Measurements from ENCODE around the gene THRA.

The THRA gene

DNA sequence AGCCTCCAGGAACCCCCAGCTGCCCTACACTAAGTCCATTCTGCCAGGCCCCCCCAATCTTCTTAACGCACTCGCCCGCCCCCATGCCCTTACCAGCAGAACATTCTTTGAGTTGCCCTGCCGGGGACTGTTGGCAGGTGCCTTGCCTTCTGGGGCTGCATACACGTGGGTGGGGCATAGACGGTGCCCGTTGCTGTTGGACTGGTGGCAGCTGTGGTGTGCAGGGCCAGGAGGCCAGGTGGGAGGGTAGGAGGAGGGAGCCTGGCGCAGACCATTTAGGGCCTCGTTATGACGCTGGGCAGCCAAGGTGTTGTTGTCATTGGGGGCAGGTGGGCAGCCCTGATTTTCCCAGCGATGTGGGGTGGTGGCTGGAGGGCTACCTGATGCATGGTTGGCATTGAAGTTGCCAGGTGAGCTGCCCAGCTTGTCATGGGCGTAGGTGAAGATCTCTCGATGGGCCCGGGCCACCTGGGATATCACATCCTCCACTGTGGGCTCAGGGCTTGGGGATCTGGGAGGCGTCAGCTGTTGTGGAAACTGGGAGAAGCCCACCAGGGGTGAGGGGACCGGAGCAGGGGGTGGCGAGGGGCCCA lies 32.7 kb downstream of the THRA start:
- peaks cover 49% of the 10 kb centered on the region for H3K4me1 ChIP-seq (ENCODE audit: control insufficient read depth, insufficient read depth, low read length)
- no peaks in the 10 kb centered on the region for H3K27me3 ChIP-seq (ENCODE audit: control insufficient read depth, insufficient read depth, low read length)
- peak overlapping the region; percentile 9 for H3K9ac ChIP-seq (ENCODE audit: low read length)
- peaks cover 34% of the 10 kb centered on the region for H3K36me3 ChIP-seq (ENCODE audit: control insufficient read depth, insufficient read depth, low read length)
- H3K4me3 ChIP-seq (ENCODE audit: low read length), result no peak overlapping the region
- H3K9me3 ChIP-seq (ENCODE audit: control insufficient read depth, low read length), result no peaks in the 10 kb centered on the region

DNA sequence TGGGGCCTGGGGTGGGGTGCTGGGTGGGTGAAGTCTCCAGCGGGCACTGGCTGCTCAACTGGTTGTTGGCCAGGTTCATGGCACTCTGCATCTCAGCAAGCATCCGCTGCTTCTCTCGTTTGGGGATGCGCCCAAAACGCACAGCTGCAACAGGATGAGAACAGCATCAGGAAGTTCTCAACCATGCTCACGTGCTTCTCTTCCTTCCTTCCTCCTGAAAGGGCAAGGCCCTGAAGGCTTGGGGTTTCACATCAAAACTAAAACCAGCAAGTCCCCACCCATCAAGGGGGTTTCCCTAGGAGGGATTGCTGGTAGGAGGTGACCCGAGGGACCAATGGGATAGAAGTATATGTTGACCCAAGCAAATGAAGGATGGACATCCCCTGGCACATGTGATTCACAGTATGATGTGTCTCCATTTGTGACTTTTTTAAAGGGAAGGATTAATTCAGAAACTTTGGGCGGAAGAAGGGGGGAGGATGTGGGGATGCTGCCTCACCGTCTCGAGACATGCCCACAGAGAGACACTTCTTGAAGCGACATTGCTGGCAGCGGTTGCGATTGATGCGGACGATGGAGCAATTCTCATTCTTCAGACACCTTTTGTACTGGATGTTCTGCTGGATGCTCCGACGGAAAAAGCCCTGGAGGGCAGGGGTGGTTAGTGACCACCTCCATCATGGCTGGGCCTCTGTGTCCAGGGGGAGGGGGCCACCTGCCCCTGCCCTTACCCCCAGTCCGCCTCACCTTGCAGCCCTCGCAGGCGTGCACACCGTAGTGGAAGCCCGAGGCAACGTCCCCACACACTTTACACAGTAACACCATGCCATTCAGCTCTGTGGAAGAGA lies 33.4 kb downstream of the THRA start:
- Histone ChIP-seq H3K4me3 (ENCODE audit: low read length) (no peak overlapping the region), H3K9ac (ENCODE audit: low read length) (peak overlapping the region; percentile 26), H3K27me3 (ENCODE audit: control insufficient read depth, insufficient read depth, low read length) (no peaks in the 10 kb centered on the region), H3K36me3 (ENCODE audit: control insufficient read depth, insufficient read depth, low read length) (peaks cover 34% of the 10 kb centered on the region), H3K4me1 (ENCODE audit: control insufficient read depth, insufficient read depth, low read length) (peaks cover 56% of the 10 kb centered on the region), H3K9me3 (ENCODE audit: control insufficient read depth, low read length) (no peaks in the 10 kb centered on the region)

DNA sequence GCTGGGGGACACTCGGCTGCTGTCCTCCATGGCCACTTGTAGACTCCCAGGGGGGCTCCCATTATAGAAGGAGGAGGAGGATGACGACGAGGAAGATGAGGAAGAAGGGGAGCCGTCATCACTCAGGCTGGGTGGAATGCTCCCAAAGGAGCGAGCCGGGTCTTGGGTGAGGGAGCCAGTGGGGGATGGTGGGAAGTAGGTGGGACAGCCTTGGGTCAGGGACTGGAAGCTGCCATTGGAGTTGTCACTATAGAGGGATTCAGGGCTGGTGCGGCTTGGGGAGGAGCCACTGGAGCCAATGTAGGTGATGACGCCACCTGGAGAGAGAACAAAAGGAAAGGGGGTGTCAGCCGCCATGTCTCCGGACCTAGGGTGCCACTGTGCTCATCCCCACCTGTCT lies 34.3 kb downstream of the THRA start:
- peaks cover 65% of the 10 kb centered on the region for H3K4me1 ChIP-seq (ENCODE audit: control insufficient read depth, insufficient read depth, low read length)
- H3K27me3 ChIP-seq (ENCODE audit: control insufficient read depth, insufficient read depth, low read length), result no peaks in the 10 kb centered on the region
- peak overlapping the region; percentile 74 for H3K9ac ChIP-seq (ENCODE audit: low read length)
- no peak overlapping the region for H3K4me3 ChIP-seq (ENCODE audit: low read length)
- H3K9me3 ChIP-seq (ENCODE audit: control insufficient read depth, low read length), result no peaks in the 10 kb centered on the region
- peaks cover 34% of the 10 kb centered on the region for H3K36me3 ChIP-seq (ENCODE audit: control insufficient read depth, insufficient read depth, low read length)

DNA sequence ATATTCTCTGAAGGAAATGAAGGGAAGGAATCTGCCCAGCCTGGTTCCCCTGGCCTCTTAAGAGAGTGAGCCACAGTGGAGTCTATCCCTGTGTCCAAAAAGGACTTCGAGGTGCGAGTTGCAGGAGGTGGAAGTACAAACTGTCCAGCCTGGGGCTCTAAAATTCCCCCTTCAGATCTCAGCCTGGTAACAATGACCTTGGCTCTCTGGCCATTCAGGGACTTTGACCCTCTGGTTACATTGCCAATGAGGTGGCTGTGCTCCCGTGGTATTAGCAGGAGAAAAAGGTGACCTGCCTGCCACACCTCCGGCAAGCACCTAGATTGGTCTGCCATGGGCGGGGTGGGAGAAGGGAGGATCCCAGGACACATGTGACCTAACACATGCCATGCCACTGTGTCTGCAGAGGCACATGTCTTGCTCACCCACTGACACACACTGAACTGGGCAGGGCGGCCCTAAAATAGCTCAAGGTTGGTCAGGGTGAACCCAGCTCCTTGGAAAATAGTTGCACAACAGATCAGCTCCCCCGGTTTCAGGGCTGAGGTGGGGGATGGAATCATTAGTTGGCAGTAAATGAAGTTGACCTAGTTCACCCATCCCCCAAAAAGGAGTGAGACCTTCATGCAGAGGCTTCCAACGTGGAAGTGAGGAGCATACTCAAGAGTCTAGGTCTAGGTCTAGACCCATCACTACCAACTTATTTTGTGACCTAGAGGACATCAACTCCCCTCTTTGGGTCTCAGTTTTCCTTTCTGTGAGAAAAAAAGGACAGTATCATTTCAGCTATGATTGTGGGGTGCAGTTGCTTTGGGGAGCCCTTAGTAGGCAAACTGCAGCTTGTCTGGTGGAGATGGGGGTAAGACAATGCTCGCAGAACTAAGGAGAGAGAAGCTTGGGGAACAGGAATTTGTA lies 35.4 kb downstream of the THRA start:
- Histone ChIP-seq H3K27me3 (ENCODE audit: control insufficient read depth, insufficient read depth, low read length) (no peaks in the 10 kb centered on the region), H3K9me3 (ENCODE audit: control insufficient read depth, low read length) (no peaks in the 10 kb centered on the region), H3K9ac (ENCODE audit: low read length) (peak overlapping the region; percentile 74), H3K4me1 (ENCODE audit: control insufficient read depth, insufficient read depth, low read length) (peaks cover 70% of the 10 kb centered on the region), H3K36me3 (ENCODE audit: control insufficient read depth, insufficient read depth, low read length) (peaks cover 34% of the 10 kb centered on the region), H3K4me3 (ENCODE audit: low read length) (peak overlapping the region; percentile 53)

DNA sequence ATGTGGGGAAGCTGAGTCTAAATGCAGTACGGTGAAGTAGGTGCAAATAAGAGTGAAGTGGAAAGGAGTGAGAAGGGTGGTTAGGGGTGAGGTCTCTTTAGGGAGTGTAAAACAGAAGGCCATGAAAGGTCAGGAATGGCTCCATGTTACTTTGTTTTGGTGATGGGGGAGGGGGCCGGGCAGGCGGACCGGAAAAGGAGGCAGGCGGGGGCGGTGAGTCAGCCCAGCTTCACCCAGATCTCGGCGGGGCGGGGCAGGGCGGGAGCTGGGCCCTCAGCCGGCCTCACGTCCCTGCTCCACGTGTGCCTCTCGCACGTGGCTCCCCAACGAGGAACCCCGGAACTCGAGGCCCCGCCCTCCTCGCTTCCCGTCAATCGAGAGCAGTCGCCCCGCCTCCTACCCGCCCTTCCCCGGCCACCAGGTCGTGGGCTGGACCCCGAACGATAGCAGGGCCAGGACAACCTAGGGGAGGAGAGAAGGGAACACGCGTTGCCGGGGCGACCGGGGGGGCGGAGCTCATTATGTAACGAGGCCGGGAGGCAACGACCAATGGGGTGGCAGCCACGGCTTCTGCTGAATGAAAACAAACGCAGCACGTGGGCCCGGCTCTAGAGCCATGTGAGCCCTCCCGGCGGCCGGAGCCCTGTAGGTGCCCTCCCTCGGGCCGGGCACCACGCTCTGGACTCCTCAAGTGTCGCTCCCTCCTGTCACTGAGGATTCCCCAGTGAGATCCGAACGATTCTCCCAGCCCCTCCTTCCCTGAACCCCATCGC lies 36.3 kb downstream of the THRA start:
- Histone ChIP-seq H3K4me1 (ENCODE audit: control insufficient read depth, insufficient read depth, low read length) (peaks cover 70% of the 10 kb centered on the region), H3K36me3 (ENCODE audit: control insufficient read depth, insufficient read depth, low read length) (peaks cover 26% of the 10 kb centered on the region), H3K27me3 (ENCODE audit: control insufficient read depth, insufficient read depth, low read length) (no peaks in the 10 kb centered on the region), H3K9me3 (ENCODE audit: control insufficient read depth, low read length) (no peaks in the 10 kb centered on the region), H3K9ac (ENCODE audit: low read length) (peak overlapping the region; percentile 82), H3K4me3 (ENCODE audit: low read length) (peak overlapping the region; percentile 96)

DNA sequence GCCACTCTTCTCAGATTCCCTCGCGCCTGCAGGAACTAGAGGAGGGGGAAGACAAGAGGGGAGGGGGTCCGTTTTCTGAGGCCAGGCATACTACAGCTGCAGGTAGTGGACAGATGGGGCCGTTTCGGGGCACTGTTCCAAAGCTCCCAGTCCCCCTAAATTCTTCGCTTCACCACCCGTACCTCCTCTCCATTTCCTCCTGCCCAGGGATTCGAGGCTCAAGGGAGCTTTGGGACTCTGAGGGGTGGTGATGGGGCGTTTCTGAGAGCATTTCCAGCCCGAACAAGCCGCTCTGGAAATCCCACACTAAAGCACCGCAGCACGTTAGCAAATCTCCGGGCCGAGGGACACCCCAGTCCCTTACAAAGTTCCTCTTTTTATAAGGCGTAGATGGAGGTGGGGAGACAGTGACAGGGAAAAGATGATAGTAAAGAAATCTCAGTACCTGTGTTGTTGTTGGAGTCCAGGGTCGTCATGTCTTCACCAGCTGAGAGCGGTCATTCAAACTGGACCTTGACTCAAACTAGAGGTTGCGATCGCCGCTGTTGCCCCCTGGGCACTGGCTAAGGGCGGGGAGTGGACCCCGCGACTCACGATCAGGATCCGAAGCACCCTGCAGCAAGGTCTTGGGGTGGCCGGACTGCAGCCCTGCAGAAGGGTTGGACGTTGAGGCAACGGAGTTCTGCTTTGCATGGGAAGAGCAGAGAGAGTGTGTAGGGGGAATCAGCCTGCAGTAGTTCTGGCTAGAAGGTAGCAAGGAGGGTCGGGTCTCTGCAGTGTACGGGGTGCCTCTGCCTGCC lies 37.1 kb downstream of the THRA start:
- H3K9me3 ChIP-seq (ENCODE audit: control insufficient read depth, low read length), result no peaks in the 10 kb centered on the region
- H3K9ac ChIP-seq (ENCODE audit: low read length), result peak overlapping the region; percentile 82
- peaks cover 74% of the 10 kb centered on the region for H3K4me1 ChIP-seq (ENCODE audit: control insufficient read depth, insufficient read depth, low read length)
- H3K4me3 ChIP-seq (ENCODE audit: low read length), result peak overlapping the region; percentile 96
- H3K27me3 ChIP-seq (ENCODE audit: control insufficient read depth, insufficient read depth, low read length), result no peaks in the 10 kb centered on the region
- peaks cover 24% of the 10 kb centered on the region for H3K36me3 ChIP-seq (ENCODE audit: control insufficient read depth, insufficient read depth, low read length)

DNA sequence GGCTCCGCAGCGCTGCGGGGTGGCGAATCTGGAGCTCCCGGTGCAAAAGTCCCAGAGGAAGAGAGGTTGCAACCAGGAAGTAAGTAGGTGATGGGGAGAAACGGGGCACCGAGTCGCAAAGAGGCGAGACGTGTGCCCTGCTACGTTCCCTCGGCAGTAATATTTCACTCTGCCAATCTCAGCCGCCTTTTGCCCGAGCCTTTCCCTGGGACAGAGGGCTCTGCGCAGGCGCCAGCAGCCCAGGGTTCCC lies 37.6 kb downstream of the THRA start, which contains the start of gene NR1D1:
Gene NR1D1, minus strand, starts transcription at position 171 of the 250 bp plus-strand sequence. CDS start 495 bp downstream, outside the sequence.
- peaks cover 78% of the 10 kb centered on the region for H3K4me1 ChIP-seq (ENCODE audit: control insufficient read depth, insufficient read depth, low read length)
- H3K27me3 ChIP-seq (ENCODE audit: control insufficient read depth, insufficient read depth, low read length), result no peaks in the 10 kb centered on the region
- peaks cover 23% of the 10 kb centered on the region for H3K36me3 ChIP-seq (ENCODE audit: control insufficient read depth, insufficient read depth, low read length)
- H3K9me3 ChIP-seq (ENCODE audit: control insufficient read depth, low read length), result no peaks in the 10 kb centered on the region
- peak within 1 kb of the TSS; percentile 82 for H3K9ac ChIP-seq (ENCODE audit: low read length)
- peak within 1 kb of the TSS; percentile 96 for H3K4me3 ChIP-seq (ENCODE audit: low read length)

DNA sequence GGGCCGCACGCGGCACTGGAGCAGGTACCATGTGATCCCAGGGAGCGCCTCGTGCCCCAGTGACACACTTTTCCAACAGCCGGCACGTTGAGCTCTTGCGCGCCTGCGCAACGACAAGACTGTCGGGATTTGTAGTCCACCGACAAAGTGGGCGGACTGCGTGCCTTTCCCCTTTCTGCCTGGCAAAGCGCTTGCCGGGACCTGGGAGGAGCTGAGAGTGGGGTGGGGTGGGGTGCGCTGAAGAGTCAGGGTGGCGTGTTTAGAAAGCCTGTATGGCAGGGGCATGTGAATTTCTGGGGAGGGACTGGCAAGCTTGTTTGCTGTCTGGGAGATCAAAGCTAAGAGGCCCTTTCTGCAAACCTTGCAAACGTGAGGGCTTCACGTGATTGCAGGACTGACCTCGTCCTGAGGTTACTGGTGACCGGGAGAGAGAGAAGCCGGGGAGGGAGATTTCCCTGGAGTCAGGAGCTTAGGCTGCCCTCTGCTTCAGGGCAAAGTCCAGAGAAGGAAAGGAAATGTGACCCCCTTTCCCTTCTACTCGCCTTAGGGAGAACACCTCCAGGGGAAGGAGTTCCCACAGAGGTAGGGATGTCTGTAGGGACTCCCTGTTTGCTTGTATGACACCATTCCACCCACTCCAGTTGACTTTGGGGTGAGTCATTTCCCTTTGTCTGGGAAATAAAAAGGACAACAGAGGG lies 38.1 kb downstream of the THRA start:
- Histone ChIP-seq H3K9me3 (ENCODE audit: control insufficient read depth, low read length) (no peaks in the 10 kb centered on the region), H3K4me3 (ENCODE audit: low read length) (peak overlapping the region; percentile 96), H3K9ac (ENCODE audit: low read length) (peak overlapping the region; percentile 82), H3K27me3 (ENCODE audit: control insufficient read depth, insufficient read depth, low read length) (no peaks in the 10 kb centered on the region), H3K36me3 (ENCODE audit: control insufficient read depth, insufficient read depth, low read length) (peaks cover 19% of the 10 kb centered on the region), H3K4me1 (ENCODE audit: control insufficient read depth, insufficient read depth, low read length) (peaks cover 78% of the 10 kb centered on the region)

DNA sequence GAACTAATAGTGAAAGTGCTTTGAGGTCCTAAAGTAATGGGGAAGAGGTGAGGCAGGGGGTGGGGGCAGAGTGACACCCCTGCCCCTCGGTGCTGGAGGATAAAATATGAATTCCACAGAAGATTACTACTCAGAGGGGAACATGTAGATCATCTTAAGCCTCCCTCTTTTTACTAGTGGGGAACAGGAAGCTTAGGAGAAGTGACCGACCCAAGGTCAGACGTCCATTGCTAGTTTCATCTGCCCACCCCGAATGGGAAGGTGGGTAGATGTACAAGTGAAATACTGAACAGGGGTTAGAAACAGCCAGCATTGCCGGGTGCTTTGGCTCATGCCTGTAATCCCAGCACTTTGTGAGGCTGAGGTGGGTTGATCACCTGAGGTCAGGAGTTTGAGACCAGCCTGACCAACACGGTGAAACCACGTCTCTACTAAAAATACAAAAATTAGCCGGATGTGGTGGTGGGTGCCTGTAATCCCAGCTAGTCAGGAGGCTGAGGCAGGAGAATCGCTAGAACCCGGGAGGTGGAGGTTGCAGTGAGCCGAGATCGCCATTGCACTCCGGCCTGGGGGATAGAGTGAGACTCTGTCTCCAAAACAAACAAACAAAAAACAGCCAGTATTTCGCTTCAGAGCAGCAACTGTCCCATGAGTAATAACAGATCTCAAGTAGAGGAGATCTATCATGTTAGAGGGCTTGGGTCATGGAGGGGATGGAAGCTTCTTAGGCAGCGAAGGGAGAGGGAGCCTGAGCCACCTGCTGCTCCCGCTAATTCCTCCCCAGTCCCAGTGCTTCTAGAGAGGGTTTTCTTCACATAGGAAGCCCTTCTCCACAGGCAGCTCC lies 38.8 kb downstream of the THRA start:
- Histone ChIP-seq H3K36me3 (ENCODE audit: control insufficient read depth, insufficient read depth, low read length) (peaks cover 11% of the 10 kb centered on the region), H3K9ac (ENCODE audit: low read length) (peak overlapping the region; percentile 82), H3K9me3 (ENCODE audit: control insufficient read depth, low read length) (no peaks in the 10 kb centered on the region), H3K4me1 (ENCODE audit: control insufficient read depth, insufficient read depth, low read length) (peaks cover 78% of the 10 kb centered on the region), H3K27me3 (ENCODE audit: control insufficient read depth, insufficient read depth, low read length) (no peaks in the 10 kb centered on the region), H3K4me3 (ENCODE audit: low read length) (peak overlapping the region; percentile 96)

DNA sequence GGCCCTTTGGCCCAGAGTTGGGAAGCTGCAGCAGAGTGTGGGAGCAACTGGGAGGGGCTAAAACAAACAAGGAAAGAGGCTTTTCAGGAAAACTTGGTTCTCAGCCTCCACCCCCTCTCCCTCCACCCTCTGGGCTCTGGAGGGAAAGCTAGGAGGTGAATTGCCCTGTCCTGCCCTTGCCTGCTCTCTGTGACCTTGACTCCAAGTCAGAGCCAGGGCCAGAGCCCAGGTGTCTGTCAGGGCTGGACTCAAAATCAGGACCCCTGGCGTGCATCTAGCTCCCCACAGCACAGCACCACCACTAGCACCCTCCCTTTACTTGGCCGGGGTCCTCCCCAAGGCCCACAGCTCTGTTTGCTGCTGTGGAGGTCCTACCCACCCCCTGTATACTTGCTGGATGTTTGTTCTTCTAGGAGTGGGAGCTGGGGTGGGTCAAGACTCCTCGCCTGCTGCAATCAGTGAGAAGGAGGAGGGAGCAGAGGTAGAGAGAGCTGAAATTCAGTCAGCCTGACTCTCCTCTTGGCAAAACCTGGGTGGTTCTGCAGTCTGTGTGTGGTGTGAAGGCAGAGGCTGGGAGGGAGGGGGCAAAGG lies 40.4 kb downstream of the THRA start:
- peaks cover 74% of the 10 kb centered on the region for H3K4me1 ChIP-seq (ENCODE audit: control insufficient read depth, insufficient read depth, low read length)
- H3K36me3 ChIP-seq (ENCODE audit: control insufficient read depth, insufficient read depth, low read length), result no peaks in the 10 kb centered on the region
- H3K9ac ChIP-seq (ENCODE audit: low read length), result peak overlapping the region; percentile 46
- H3K9me3 ChIP-seq (ENCODE audit: control insufficient read depth, low read length), result no peaks in the 10 kb centered on the region
- no peak overlapping the region for H3K4me3 ChIP-seq (ENCODE audit: low read length)
- H3K27me3 ChIP-seq (ENCODE audit: control insufficient read depth, insufficient read depth, low read length), result no peaks in the 10 kb centered on the region
